ENCODE results near the gene ZNF280B.
"Not testable (repeated sequence)": the region's sequence is repeated elsewhere in the genome, so short reads cannot be mapped to it uniquely, and the experiment has no call there.

GRCh38 chr22:22532547-22533071, 24.1 kb upstream of the ZNF280B start:
- TF ChIP-seq, protein P1, sequence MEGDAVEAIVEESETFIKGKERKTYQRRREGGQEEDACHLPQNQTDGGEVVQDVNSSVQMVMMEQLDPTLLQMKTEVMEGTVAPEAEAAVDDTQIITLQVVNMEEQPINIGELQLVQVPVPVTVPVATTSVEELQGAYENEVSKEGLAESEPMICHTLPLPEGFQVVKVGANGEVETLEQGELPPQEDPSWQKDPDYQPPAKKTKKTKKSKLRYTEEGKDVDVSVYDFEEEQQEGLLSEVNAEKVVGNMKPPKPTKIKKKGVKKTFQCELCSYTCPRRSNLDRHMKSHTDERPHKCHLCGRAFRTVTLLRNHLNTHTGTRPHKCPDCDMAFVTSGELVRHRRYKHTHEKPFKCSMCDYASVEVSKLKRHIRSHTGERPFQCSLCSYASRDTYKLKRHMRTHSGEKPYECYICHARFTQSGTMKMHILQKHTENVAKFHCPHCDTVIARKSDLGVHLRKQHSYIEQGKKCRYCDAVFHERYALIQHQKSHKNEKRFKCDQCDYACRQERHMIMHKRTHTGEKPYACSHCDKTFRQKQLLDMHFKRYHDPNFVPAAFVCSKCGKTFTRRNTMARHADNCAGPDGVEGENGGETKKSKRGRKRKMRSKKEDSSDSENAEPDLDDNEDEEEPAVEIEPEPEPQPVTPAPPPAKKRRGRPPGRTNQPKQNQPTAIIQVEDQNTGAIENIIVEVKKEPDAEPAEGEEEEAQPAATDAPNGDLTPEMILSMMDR (IDR thresholded peaks at IDR 0.05; ENCODE audit: borderline replicate concordance, extremely low read depth, low read length, poor library complexity, severe bottlenecking), result not testable (repeated sequence)
- TF ChIP-seq EZH2 (IDR thresholded peaks at IDR 0.05; ENCODE audit: borderline replicate concordance, low read depth, low read length, severe bottlenecking), result not testable (repeated sequence)

Measured in DND-41 (cell line).